NCI-H2196 (cell line): Measurements from ENCODE around the gene HOXC4.
"Not testable (repeated sequence)": the region's sequence is repeated elsewhere in the genome, so short reads cannot be mapped to it uniquely, and the experiment has no call there.

ENCODE experiments used
- DNase-seq: peaks from one replicate; lab custom pipeline; 2025; ENCODE audit not compliant: unreplicated experiment; lab: John Stamatoyannopoulos, UW

Gene HOXC4

GRCh38 chr12:54039417-54040147, 14.1 kb upstream of the HOXC4 start:
- DNase-seq = no peak

GRCh38 chr12:54040148-54040494, 13.5 kb upstream of the HOXC4 start:
- no peak for DNase-seq

- DNase-seq = no peak
These were observed 13.0 kb upstream of the HOXC4 start for GRCh38 chr12:54040648-54041047.

- DNase-seq = no peak
These were observed 12.4 kb upstream of the HOXC4 start for GRCh38 chr12:54041097-54041690.

- DNase-seq = not testable (repeated sequence)
These were observed 11.6 kb upstream of the HOXC4 start for GRCh38 chr12:54042033-54042432.

- no peak for DNase-seq
These were observed 10.4 kb upstream of the HOXC4 start for GRCh38 chr12:54042970-54043853.

GRCh38 chr12:54044425-54045103, 9.1 kb upstream of the HOXC4 start:
- no peak for DNase-seq

- DNase-seq = no peak
These were observed 8.2 kb upstream of the HOXC4 start for GRCh38 chr12:54045401-54045800.

- no peak for DNase-seq
These were observed 7.6 kb upstream of the HOXC4 start for GRCh38 chr12:54045868-54046521.

- no peak for DNase-seq
These were observed 6.9 kb upstream of the HOXC4 start for GRCh38 chr12:54046809-54047159.

GRCh38 chr12:54047160-54047963, 6.3 kb upstream of the HOXC4 start:
- no peak for DNase-seq

GRCh38 chr12:54047964-54048303, 5.7 kb upstream of the HOXC4 start:
- DNase-seq = no peak

GRCh38 chr12:54048406-54049093, 5.1 kb upstream of the HOXC4 start:
- no peak for DNase-seq

- no peak for DNase-seq
These were observed 4.5 kb upstream of the HOXC4 start for GRCh38 chr12:54049108-54049507.

GRCh38 chr12:54050482-54050810, 3.2 kb upstream of the HOXC4 start:
- DNase-seq = no peak

GRCh38 chr12:54051026-54051842, 2.4 kb upstream of the HOXC4 start:
- no peak for DNase-seq

GRCh38 chr12:54051874-54052437, 1.7 kb upstream of the HOXC4 start:
- no peak for DNase-seq

- no peak for DNase-seq
These were observed 1.1 kb upstream of the HOXC4 start for GRCh38 chr12:54052438-54053002.
